Measurements from ENCODE around the gene ERO1B.

GRCh38 chr1:236258114-236258622 lies 23.6 kb downstream of the ERO1B start:
- TF ChIP-seq, protein P1, sequence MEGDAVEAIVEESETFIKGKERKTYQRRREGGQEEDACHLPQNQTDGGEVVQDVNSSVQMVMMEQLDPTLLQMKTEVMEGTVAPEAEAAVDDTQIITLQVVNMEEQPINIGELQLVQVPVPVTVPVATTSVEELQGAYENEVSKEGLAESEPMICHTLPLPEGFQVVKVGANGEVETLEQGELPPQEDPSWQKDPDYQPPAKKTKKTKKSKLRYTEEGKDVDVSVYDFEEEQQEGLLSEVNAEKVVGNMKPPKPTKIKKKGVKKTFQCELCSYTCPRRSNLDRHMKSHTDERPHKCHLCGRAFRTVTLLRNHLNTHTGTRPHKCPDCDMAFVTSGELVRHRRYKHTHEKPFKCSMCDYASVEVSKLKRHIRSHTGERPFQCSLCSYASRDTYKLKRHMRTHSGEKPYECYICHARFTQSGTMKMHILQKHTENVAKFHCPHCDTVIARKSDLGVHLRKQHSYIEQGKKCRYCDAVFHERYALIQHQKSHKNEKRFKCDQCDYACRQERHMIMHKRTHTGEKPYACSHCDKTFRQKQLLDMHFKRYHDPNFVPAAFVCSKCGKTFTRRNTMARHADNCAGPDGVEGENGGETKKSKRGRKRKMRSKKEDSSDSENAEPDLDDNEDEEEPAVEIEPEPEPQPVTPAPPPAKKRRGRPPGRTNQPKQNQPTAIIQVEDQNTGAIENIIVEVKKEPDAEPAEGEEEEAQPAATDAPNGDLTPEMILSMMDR (IDR thresholded peaks at IDR 0.05; ENCODE audit: insufficient read depth, low read length, poor library complexity, severe bottlenecking): no peak
- TF ChIP-seq EZH2phosphoT487 (conservative IDR thresholded peaks at IDR 0.05; ENCODE audit: low read length): no peak
